ENCODE results near the gene RAPGEF5. TPM values are rescaled to one million over a fixed set of nuclear protein-coding genes. Genes with fewer than 3 reads are reported as not detected.

Gene RAPGEF5
- total and polyA plus RNA-seq, 12 donors: 5.1 to 87.0 (median 26.0) TPM

DNA sequence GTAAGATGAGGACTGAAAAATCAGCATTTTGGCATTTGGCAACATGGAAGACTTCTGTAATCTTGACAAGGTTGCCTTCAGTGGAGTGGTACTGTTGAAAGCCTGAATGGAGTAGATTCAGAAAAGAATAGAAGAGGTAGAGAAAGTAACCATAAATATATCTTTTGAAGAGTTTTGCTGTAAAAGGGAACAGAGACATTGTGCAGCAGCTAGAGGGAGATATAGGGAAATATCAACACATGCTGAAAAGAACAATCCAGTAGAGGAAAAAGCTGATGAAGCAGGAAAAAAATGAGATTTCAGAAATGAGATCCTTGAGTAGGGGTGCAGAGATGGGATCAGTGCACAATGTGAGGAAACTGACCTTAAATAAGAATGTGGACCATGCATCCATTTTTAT, 60.0 kb downstream of the RAPGEF5 start:
- Histone ChIP-seq H3K27me3 (no peaks in the 10 kb centered on the region), H3K4me1 (replicated peaks in 1 of 2) (no peaks in the 10 kb centered on the region), H3K36me3 (replicated peaks in 1 of 2) (no peaks in the 10 kb centered on the region), H3K9me3 (replicated peaks in 1 of 3) (no peaks in the 10 kb centered on the region), H3K27ac (no peak overlapping the region), H3K4me3 (no peak overlapping the region)
- intact Hi-C loops (cut with DNase I): no loop called here
- no peak for DNase-seq
- TF ChIP-seq, protein P1, sequence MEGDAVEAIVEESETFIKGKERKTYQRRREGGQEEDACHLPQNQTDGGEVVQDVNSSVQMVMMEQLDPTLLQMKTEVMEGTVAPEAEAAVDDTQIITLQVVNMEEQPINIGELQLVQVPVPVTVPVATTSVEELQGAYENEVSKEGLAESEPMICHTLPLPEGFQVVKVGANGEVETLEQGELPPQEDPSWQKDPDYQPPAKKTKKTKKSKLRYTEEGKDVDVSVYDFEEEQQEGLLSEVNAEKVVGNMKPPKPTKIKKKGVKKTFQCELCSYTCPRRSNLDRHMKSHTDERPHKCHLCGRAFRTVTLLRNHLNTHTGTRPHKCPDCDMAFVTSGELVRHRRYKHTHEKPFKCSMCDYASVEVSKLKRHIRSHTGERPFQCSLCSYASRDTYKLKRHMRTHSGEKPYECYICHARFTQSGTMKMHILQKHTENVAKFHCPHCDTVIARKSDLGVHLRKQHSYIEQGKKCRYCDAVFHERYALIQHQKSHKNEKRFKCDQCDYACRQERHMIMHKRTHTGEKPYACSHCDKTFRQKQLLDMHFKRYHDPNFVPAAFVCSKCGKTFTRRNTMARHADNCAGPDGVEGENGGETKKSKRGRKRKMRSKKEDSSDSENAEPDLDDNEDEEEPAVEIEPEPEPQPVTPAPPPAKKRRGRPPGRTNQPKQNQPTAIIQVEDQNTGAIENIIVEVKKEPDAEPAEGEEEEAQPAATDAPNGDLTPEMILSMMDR (IDR thresholded peaks at IDR 0.05): peak in 3 of 6 experiments; percentile 15 to 26 (median 20)
- no peak for TF ChIP-seq POLR2A (IDR thresholded peaks at IDR 0.05)

DNA sequence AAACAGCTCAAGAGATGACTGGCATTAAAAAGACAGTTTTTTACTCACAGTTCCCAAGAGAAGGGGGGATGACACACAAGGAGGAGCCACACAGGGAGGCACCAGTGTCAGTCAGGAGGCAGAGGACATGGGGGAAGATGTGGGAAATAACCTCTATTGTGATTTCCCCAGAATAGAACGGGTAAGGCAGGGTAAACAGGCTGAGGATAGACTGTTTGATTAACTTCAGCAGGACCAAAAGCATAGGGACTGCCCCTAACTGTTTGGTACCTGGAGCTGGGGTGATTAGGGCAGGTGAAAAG, 60.7 kb downstream of the RAPGEF5 start:
- no peak overlapping the region for H3K27ac ChIP-seq
- no peaks in the 10 kb centered on the region for H3K27me3 ChIP-seq
- H3K4me3 ChIP-seq: no peak overlapping the region
- H3K4me1 ChIP-seq (replicated peaks in 1 of 2): no peaks in the 10 kb centered on the region
- TF ChIP-seq, protein P1 (IDR thresholded peaks at IDR 0.05): no peak
- TF ChIP-seq POLR2A (IDR thresholded peaks at IDR 0.05): no peak
- intact Hi-C loops (cut with DNase I): no loop called here
- no peaks in the 10 kb centered on the region for H3K9me3 ChIP-seq (replicated peaks in 1 of 3)
- DNase-seq: no peak
- WGBS, 4 donors: 56 to 86% (median 71%) methylated on average over 1 of the region's 1 CpG
- H3K36me3 ChIP-seq (replicated peaks in 1 of 2): no peaks in the 10 kb centered on the region

DNA sequence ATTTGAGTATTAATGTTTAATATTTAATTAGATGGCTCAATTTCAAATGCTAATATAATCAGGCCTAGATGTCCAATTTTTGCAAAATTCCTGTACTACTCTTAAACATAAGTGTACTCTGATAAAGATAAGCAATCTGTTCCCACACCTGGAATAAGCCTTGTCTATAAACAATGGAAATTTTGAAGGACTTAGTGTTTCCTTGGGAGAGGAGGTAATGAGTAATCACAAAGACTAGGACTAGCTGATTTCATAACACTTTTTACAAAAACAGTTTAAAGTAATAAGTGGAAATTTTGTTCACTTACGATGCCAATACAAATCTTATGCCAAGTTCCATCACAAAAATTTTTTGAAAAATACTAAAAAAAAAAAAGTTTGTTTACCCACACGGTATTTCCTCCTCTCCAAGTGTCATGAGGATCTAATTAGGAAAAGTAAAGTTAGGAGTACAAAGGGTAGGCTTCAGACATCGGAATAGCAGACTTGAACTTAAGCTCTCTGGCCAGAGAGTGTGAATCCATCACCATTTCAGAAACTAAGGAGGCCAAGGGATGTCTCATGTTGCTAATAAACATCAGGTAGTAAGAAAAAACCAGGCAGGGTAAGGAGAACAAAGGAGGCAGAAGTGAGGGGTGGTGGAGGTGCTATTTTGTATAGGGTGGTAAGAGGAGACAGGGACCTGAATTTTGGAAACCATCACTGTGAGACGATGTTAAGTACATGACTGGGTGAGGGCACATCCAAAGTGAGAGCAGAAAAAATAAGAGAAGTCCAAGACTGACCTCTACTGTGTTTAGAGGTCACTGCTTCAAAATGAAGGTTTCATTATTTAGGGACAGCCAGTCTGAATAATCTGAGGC, 61.3 kb downstream of the RAPGEF5 start:
- intact Hi-C loops (cut with DNase I): no loop called here
- Histone ChIP-seq H3K9me3 (replicated peaks in 1 of 3) (no peaks in the 10 kb centered on the region), H3K27me3 (no peaks in the 10 kb centered on the region), H3K36me3 (replicated peaks in 1 of 2) (no peaks in the 10 kb centered on the region), H3K4me1 (replicated peaks in 1 of 2) (no peaks in the 10 kb centered on the region), H3K27ac (no peak overlapping the region), H3K4me3 (no peak overlapping the region)
- no peak for DNase-seq
- WGBS, 4 donors: 57 to 67% (median 59%) methylated on average over 4 of the region's 4 CpGs
- no peak for TF ChIP-seq POLR2A (IDR thresholded peaks at IDR 0.05)
- TF ChIP-seq, protein P1 (IDR thresholded peaks at IDR 0.05): peak in 1 of 6 experiments; percentile 9

DNA sequence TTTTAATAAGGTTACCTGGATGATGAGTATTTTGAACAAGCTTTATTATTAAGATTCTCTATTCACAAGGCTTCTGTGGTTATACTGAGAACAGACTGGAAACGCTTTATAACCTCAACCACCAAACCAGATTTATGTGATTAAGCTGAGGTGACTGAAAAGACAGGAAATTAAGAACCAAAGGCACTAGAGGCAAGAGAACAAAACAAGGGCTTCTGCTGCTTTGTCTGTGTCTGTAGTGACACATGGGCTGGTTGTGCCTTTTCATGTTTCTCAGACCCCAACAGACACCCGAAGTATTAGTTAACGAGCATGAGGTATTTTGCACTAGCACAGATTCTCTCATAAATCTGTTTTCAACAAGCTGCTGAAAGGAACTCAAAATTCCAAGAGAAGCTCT, 64.4 kb downstream of the RAPGEF5 start:
- Histone ChIP-seq H3K36me3 (replicated peaks in 1 of 2) (no peaks in the 10 kb centered on the region), H3K27ac (no peak overlapping the region), H3K4me3 (no peak overlapping the region), H3K4me1 (replicated peaks in 1 of 2) (no peaks in the 10 kb centered on the region), H3K27me3 (no peaks in the 10 kb centered on the region), H3K9me3 (replicated peaks in 1 of 3) (no peaks in the 10 kb centered on the region)
- intact Hi-C loops (cut with DNase I): no loop called here
- no peak for DNase-seq
- WGBS, 4 donors: 61 to 75% (median 70%) methylated on average over 3 of the region's 3 CpGs
- TF ChIP-seq, protein P1 (IDR thresholded peaks at IDR 0.05): no peak
- no peak for TF ChIP-seq POLR2A (IDR thresholded peaks at IDR 0.05)
